Measurements from ENCODE around the gene CPLX1. TPM values are rescaled to one million over a fixed set of nuclear protein-coding genes. Genes with fewer than 3 reads are reported as not detected.

The CPLX1 gene
- total RNA-seq, 2 donors from 2014 or later, result 0.85 to 1.2 TPM

DNA sequence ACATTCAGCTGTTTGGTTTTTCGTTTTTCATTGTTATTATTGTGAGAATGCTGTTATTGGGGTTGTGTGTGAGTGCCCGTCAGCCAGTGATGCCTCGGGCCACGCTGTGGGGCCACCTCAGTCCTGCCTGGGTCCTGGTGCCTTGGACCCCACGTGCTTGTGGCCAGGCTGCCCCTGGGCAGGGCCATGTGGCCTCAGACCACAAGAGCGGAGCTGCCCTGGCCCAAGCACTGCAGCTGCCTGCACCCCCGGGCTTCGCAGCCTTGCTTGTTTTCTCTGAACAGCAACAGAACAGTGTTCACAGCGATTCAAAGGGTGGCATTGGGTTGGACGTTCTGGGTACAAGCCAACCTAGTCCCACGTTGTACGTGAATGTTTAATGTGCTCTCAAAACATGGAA lies 56.9 kb downstream of the CPLX1 start:
- Histone ChIP-seq H3K9me3 (peaks cover 51% of the 10 kb centered on the region), H3K4me3 (no peak overlapping the region), H3K27ac (no peak overlapping the region), H3K4me1 (ENCODE audit: control insufficient read depth in 1 of 2, low read depth in 2 of 2) (no peaks in the 10 kb centered on the region), H3K36me3 (peaks cover 72% of the 10 kb centered on the region), H3K27me3 (replicated peaks; ENCODE audit: insufficient read depth) (no peaks in the 10 kb centered on the region)
- TF ChIP-seq, protein P1, sequence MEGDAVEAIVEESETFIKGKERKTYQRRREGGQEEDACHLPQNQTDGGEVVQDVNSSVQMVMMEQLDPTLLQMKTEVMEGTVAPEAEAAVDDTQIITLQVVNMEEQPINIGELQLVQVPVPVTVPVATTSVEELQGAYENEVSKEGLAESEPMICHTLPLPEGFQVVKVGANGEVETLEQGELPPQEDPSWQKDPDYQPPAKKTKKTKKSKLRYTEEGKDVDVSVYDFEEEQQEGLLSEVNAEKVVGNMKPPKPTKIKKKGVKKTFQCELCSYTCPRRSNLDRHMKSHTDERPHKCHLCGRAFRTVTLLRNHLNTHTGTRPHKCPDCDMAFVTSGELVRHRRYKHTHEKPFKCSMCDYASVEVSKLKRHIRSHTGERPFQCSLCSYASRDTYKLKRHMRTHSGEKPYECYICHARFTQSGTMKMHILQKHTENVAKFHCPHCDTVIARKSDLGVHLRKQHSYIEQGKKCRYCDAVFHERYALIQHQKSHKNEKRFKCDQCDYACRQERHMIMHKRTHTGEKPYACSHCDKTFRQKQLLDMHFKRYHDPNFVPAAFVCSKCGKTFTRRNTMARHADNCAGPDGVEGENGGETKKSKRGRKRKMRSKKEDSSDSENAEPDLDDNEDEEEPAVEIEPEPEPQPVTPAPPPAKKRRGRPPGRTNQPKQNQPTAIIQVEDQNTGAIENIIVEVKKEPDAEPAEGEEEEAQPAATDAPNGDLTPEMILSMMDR (IDR thresholded peaks at IDR 0.05), result no peak
- DNase-seq (ENCODE audit: low spot score) (no peak), ATAC-seq (ENCODE audit: insufficient number of reproducible peaks, low FRiP score, low read depth) (no peak)

DNA sequence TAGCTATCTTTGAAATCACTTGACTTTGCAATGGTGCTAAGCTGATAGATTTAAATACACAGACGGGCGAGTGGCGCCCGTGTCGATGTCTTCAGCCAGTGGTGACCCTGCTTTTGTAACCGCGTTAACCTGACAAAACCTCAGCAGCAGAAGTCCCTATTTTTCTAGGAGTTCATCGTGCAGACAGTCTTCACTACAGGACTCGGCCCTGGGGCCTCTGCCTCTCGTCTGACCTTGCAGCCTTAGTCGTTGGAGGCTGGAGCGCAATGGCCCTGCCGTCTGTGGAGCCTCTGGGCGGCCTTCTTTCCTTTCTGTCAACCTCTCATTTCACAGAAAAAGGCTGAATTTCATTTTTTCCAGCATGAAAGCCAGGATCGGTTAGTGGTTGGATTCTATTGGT lies 57.9 kb downstream of the CPLX1 start:
- Histone ChIP-seq H3K4me3 (no peak overlapping the region), H3K36me3 (peaks cover 70% of the 10 kb centered on the region), H3K27me3 (replicated peaks; ENCODE audit: insufficient read depth) (no peaks in the 10 kb centered on the region), H3K27ac (no peak overlapping the region), H3K9me3 (peaks cover 55% of the 10 kb centered on the region), H3K4me1 (ENCODE audit: control insufficient read depth in 1 of 2, low read depth in 2 of 2) (no peaks in the 10 kb centered on the region)
- no peak for DNase-seq (ENCODE audit: low spot score)
- ATAC-seq (ENCODE audit: insufficient number of reproducible peaks, low FRiP score, low read depth), result no peak
- TF ChIP-seq, protein P1 (IDR thresholded peaks at IDR 0.05), result no peak

DNA sequence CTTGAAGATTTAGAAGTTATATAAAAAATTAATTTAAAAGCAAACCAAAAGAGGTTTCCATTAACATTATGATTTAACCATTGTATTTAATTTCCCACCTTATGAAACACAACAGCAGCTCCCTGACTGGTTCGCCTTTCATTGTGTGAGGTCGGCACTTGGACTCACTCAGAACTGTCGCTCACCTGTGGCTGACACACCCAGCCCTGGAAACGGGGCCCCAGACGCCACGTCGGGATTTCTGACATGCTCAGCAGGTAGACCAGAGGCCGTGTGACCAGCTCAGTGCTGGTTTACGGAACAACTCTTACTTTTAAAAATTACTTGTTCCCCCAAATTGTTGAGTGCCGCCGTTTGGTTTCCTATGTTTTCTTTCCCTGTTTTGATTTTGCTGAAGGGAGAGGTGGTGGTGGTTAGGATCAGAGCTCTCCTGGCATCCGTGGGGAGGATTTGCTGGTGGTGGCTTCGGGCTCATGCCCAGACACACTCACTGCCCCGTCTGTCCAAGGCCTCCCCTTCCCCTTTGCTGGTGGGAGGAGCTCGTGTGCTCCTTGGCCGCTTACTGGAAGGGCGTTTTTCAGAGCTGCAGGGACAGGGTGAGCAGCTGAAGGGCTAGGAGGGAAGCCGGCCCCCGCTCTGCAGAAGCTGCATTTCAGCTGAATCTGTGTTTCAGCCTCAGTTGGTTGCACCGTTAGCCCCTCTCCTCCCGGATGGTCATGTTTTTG lies 59.2 kb downstream of the CPLX1 start:
- Histone ChIP-seq H3K36me3 (peaks cover 81% of the 10 kb centered on the region), H3K27ac (no peak overlapping the region), H3K4me3 (no peak overlapping the region), H3K27me3 (replicated peaks; ENCODE audit: insufficient read depth) (no peaks in the 10 kb centered on the region), H3K9me3 (peaks cover 69% of the 10 kb centered on the region), H3K4me1 (ENCODE audit: control insufficient read depth in 1 of 2, low read depth in 2 of 2) (no peaks in the 10 kb centered on the region)
- ATAC-seq (ENCODE audit: insufficient number of reproducible peaks, low FRiP score, low read depth) (no peak), DNase-seq (ENCODE audit: low spot score) (no peak)
- TF ChIP-seq, protein P1 (IDR thresholded peaks at IDR 0.05), result no peak

DNA sequence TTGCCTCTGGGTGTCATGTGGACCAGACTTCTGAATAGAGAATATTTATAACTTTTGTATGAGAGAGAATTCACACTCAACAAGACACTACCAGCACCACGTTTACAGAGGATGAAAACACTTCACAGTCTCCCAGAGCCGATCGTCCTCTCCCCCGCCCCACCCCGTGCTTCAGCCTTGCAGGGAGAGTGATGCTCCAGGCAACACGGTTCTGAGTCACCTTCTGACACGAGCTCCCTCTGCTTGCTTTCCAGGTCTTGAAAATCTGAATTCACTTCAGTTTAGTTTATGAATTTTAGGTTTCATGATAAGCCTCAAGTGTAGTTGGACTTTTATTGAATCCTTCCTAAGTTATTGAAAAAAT lies 59.8 kb downstream of the CPLX1 start:
- no peak overlapping the region for H3K27ac ChIP-seq
- peaks cover 72% of the 10 kb centered on the region for H3K9me3 ChIP-seq
- no peak for DNase-seq (ENCODE audit: low spot score)
- H3K27me3 ChIP-seq (replicated peaks; ENCODE audit: insufficient read depth), result no peaks in the 10 kb centered on the region
- TF ChIP-seq, protein P1 (IDR thresholded peaks at IDR 0.05), result no peak
- no peaks in the 10 kb centered on the region for H3K4me1 ChIP-seq (ENCODE audit: control insufficient read depth in 1 of 2, low read depth in 2 of 2)
- no peak for ATAC-seq (ENCODE audit: insufficient number of reproducible peaks, low FRiP score, low read depth)
- no peak overlapping the region for H3K4me3 ChIP-seq
- peaks cover 83% of the 10 kb centered on the region for H3K36me3 ChIP-seq

DNA sequence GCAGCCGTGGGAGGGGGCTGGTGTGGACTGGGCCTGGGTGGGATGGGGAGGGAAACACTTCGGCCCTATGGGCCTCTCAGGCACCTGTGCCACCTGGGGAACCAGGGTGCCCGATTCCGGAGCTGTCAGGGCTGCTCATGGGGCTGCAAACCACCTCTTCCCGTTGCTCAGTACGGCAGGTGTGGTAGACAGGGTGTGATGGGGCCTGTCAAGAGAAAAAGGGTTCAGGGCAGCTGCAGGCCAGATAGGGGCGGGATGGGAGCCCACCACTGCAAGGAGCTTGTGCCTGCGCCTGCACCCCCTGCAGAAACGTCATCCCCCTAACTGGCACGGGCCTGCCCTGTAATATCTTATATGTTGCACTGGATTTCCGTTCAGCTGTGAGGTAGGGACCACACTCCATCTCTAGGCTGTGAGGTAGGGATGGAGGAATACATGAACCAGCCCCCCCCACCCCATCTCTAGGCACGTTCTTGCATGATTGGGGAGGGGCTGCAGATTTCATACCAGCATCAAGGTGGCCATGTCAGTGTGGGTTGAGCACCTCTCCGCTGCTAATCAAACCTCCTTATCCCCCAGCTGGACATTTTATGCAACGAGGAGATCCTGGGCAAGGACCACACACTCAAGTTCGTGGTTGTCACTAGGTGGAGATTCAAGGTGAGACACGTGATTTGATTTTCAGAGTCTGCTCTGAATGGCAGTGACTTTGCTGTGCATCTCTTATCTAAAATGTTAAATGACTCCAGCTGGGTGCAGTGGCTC lies 61.3 kb downstream of the CPLX1 start:
- Histone ChIP-seq H3K27me3 (replicated peaks; ENCODE audit: insufficient read depth) (no peaks in the 10 kb centered on the region), H3K4me3 (no peak overlapping the region), H3K27ac (no peak overlapping the region), H3K36me3 (peaks cover 83% of the 10 kb centered on the region), H3K9me3 (peaks cover 80% of the 10 kb centered on the region), H3K4me1 (ENCODE audit: control insufficient read depth in 1 of 2, low read depth in 2 of 2) (no peaks in the 10 kb centered on the region)
- TF ChIP-seq, protein P1 (IDR thresholded peaks at IDR 0.05), result no peak
- DNase-seq (ENCODE audit: low spot score) (no peak), ATAC-seq (ENCODE audit: insufficient number of reproducible peaks, low FRiP score, low read depth) (no peak)
